GM23248 (cell line): Measurements from ENCODE around the gene RNF144B.

Experiments
- EZH2 ChIP-seq: fragments of 200-600 bp; sonication (generic); IDR thresholded peaks from 2 replicates; pipeline ENCODE4 v1.6.1; 2018; ENCODE audit warnings: antibody characterized with exemption, mild to moderate bottlenecking; ENCODE audit not compliant: insufficient read depth, poor library complexity, severe bottlenecking
- EZH2phosphoT487 ChIP-seq: fragments of 200-600 bp; sonication (generic); IDR thresholded peaks from 2 replicates; pipeline ENCODE4 v1.6.1; 2018; ENCODE audit warnings: antibody characterized with exemption, moderate library complexity, mild to moderate bottlenecking, low read depth; ENCODE audit not compliant: insufficient read depth

DNA sequence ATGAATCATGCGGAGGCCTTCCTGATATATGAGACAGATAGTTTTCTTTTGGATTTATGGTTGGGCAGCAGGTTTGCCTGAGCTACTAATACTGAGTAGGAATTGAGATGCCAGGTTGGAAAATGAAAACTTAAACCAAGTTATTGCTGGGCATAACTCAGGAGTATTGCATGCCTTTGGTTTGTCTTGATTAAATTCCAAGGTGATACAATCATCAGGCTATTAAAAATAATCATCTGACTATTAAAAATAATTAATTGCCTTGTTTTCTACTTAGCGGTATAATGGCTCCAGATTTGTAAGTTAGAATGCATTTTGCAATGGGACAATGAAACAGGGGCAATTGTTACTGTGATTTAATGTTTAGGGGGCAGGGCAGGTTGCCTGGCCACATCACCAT lies 15.5 kb upstream of the RNF144B start:
- no peak for TF ChIP-seq EZH2
- TF ChIP-seq EZH2phosphoT487, result no peak
